Measurements from ENCODE around the gene VPS37B. TPM values are rescaled to one million over a fixed set of nuclear protein-coding genes. Genes with fewer than 3 reads are reported as not detected.

VPS37B gene
- total and polyA plus RNA-seq, 2 donors (not counting 3 experiments of a cell fraction or from before 2014, with no cell fraction given) = 39.5 to 45.9 TPM

GRCh38 chr12:122880668-122881067, 15.3 kb downstream of the VPS37B start:
- H3K4me1 ChIP-seq (ENCODE audit: control insufficient read depth, extremely low read depth, insufficient read depth, low read length) = peaks cover 19% of the 10 kb centered on the region
- ChIA-PET POLR2A (no interaction called here), CTCF (interaction anchor here (0.8 to 3.0 kb wide), 9 partner anchors 9 to 72 kb away, joined by 3 to 13 read pairs (median 4); no protein-coding TSS in a partner anchor)
- dilution Hi-C loops (cut with MboI; ENCODE audit: extremely low pct_ligation_motif_present, low sequenced_read_pairs) = no loop called here
- BruUV-seq (replicated peaks) = no TSS peak
- H3K9me3 ChIP-seq (replicated peaks; ENCODE audit: control insufficient read depth, insufficient read depth, low read length) = no peaks in the 10 kb centered on the region
- H3K36me3 ChIP-seq (ENCODE audit: control insufficient read depth in 2 of 2, extremely low read depth in 1 of 2, insufficient read depth in 2 of 2, low read length in 2 of 2) = no peaks in the 10 kb centered on the region
- no peak overlapping the region for H3K27ac ChIP-seq (ENCODE audit: insufficient read depth, low read depth, low read length)
- no peak overlapping the region for H2AFZ ChIP-seq (ENCODE audit: low read depth, low read length)
- no peak overlapping the region for H3K4me3 ChIP-seq (replicated peaks in 1 of 3; ENCODE audit: insufficient read depth in 1 of 3, low read depth in 1 of 3, low read length in 3 of 3)
- no peak overlapping the region for H3K4me2 ChIP-seq (ENCODE audit: insufficient read depth, low read length)
- FAIRE-seq = no peak
- H3K79me2 ChIP-seq (ENCODE audit: control insufficient read depth, insufficient read depth, low read length) = peaks cover 92% of the 10 kb centered on the region
- intact Hi-C loops (cut with micrococcal nuclease) = no loop called here
- no peaks in the 10 kb centered on the region for H3K27me3 ChIP-seq (ENCODE audit: control insufficient read depth in 2 of 2, insufficient read depth in 2 of 2, low read length in 2 of 2)
- no peak for TF ChIP-seq POLR2AphosphoS5 (IDR thresholded peaks at IDR 0.05; ENCODE audit: insufficient read depth, low read depth, low read length)
- TF ChIP-seq, protein P1, sequence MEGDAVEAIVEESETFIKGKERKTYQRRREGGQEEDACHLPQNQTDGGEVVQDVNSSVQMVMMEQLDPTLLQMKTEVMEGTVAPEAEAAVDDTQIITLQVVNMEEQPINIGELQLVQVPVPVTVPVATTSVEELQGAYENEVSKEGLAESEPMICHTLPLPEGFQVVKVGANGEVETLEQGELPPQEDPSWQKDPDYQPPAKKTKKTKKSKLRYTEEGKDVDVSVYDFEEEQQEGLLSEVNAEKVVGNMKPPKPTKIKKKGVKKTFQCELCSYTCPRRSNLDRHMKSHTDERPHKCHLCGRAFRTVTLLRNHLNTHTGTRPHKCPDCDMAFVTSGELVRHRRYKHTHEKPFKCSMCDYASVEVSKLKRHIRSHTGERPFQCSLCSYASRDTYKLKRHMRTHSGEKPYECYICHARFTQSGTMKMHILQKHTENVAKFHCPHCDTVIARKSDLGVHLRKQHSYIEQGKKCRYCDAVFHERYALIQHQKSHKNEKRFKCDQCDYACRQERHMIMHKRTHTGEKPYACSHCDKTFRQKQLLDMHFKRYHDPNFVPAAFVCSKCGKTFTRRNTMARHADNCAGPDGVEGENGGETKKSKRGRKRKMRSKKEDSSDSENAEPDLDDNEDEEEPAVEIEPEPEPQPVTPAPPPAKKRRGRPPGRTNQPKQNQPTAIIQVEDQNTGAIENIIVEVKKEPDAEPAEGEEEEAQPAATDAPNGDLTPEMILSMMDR (IDR thresholded peaks at IDR 0.05; ENCODE audit: extremely low read depth in 1 of 2, insufficient read depth in 1 of 2, low read depth in 1 of 2, low read length in 2 of 2) = peak; percentile 22 to 25
- DNase-seq (ENCODE audit: low read depth, low spot score) = no peak
- H3K9me1 ChIP-seq (replicated peaks; ENCODE audit: control insufficient read depth, extremely low read depth, insufficient read depth, low read length) = no peaks in the 10 kb centered on the region
- no peak overlapping the region for H3K9ac ChIP-seq (replicated peaks; ENCODE audit: extremely low read depth, insufficient read depth, low read length)
- no peaks in the 10 kb centered on the region for H4K20me1 ChIP-seq (replicated peaks; ENCODE audit: control insufficient read depth, extremely low read depth, insufficient read depth, low read length)

- dilution Hi-C loops (cut with MboI; ENCODE audit: extremely low pct_ligation_motif_present, low sequenced_read_pairs) = no loop called here
- H3K79me2 ChIP-seq (ENCODE audit: control insufficient read depth, insufficient read depth, low read length) = peaks cover 94% of the 10 kb centered on the region
- no TSS peak for BruUV-seq (replicated peaks)
- no peak overlapping the region for H3K27ac ChIP-seq (ENCODE audit: insufficient read depth, low read depth, low read length)
- ChIA-PET CTCF (interaction anchor here (1.0 to 3.0 kb wide), 9 partner anchors 8 to 358 kb away, joined by 3 to 13 read pairs (median 4); no protein-coding TSS in a partner anchor), POLR2A (no interaction called here)
- DNase-seq (ENCODE audit: low read depth, low spot score) = no peak
- intact Hi-C loops (cut with micrococcal nuclease) = no loop called here
- H4K20me1 ChIP-seq (replicated peaks; ENCODE audit: control insufficient read depth, extremely low read depth, insufficient read depth, low read length) = no peaks in the 10 kb centered on the region
- no peaks in the 10 kb centered on the region for H3K27me3 ChIP-seq (ENCODE audit: control insufficient read depth in 2 of 2, insufficient read depth in 2 of 2, low read length in 2 of 2)
- no peaks in the 10 kb centered on the region for H3K9me1 ChIP-seq (replicated peaks; ENCODE audit: control insufficient read depth, extremely low read depth, insufficient read depth, low read length)
- H3K9ac ChIP-seq (replicated peaks; ENCODE audit: extremely low read depth, insufficient read depth, low read length) = no peak overlapping the region
- FAIRE-seq = no peak
- no peak for TF ChIP-seq POLR2A (IDR thresholded peaks at IDR 0.05; ENCODE audit: low read depth, low read length)
- TF ChIP-seq, protein P1 (IDR thresholded peaks at IDR 0.05; ENCODE audit: extremely low read depth in 1 of 2, insufficient read depth in 1 of 2, low read depth in 1 of 2, low read length in 2 of 2) = no peak
- no peak for TF ChIP-seq FOS (IDR thresholded peaks at IDR 0.05; ENCODE audit: borderline replicate concordance, insufficient read depth, low read length)
- TF ChIP-seq EZH2 (IDR thresholded peaks at IDR 0.05; ENCODE audit: borderline replicate concordance, low read depth, low read length, severe bottlenecking) = no peak
- no peak for TF ChIP-seq MYC (IDR thresholded peaks at IDR 0.05; ENCODE audit: low read depth, low read length)
- no peak for TF ChIP-seq JUN (IDR thresholded peaks at IDR 0.05; ENCODE audit: borderline replicate concordance, insufficient read depth, insufficient read length, low read depth)
- no peak for TF ChIP-seq GATA2 (IDR thresholded peaks at IDR 0.05; ENCODE audit: insufficient read depth, insufficient read length, low read depth, low read length)
- no peak for TF ChIP-seq POLR2AphosphoS5 (IDR thresholded peaks at IDR 0.05; ENCODE audit: insufficient read depth, low read depth, low read length)
- TF ChIP-seq, protein P2, sequence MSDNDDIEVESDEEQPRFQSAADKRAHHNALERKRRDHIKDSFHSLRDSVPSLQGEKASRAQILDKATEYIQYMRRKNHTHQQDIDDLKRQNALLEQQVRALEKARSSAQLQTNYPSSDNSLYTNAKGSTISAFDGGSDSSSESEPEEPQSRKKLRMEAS (IDR thresholded peaks at IDR 0.05; ENCODE audit: insufficient read depth, insufficient read length) = no peak
- no peak overlapping the region for H2AFZ ChIP-seq (ENCODE audit: low read depth, low read length)
- no peak overlapping the region for H3K4me3 ChIP-seq (replicated peaks in 1 of 3; ENCODE audit: insufficient read depth in 1 of 3, low read depth in 1 of 3, low read length in 3 of 3)
- H3K36me3 ChIP-seq (ENCODE audit: control insufficient read depth in 2 of 2, extremely low read depth in 1 of 2, insufficient read depth in 2 of 2, low read length in 2 of 2) = no peaks in the 10 kb centered on the region
- H3K4me2 ChIP-seq (ENCODE audit: insufficient read depth, low read length) = no peak overlapping the region
- no peaks in the 10 kb centered on the region for H3K9me3 ChIP-seq (replicated peaks; ENCODE audit: control insufficient read depth, insufficient read depth, low read length)
- peaks cover 19% of the 10 kb centered on the region for H3K4me1 ChIP-seq (ENCODE audit: control insufficient read depth, extremely low read depth, insufficient read depth, low read length)
Measured at GRCh38 chr12:122880155-122880667, 15.7 kb downstream of the VPS37B start.
